Measurements from ENCODE around the gene TDRD3.

The TDRD3 gene

GRCh38 chr13:60463787-60464186, 66.8 kb downstream of the TDRD3 start:
- DNase-seq, result no peak

- no peak for DNase-seq
Observed at GRCh38 chr13:60467098-60467497, 70.1 kb downstream of the TDRD3 start.

- no peak for DNase-seq
Observed at GRCh38 chr13:60479273-60479672, 82.3 kb downstream of the TDRD3 start.

- DNase-seq, result no peak
Observed at GRCh38 chr13:60482012-60482411, 85.0 kb downstream of the TDRD3 start.

- no peak for DNase-seq
Observed at GRCh38 chr13:60484865-60485264, 87.8 kb downstream of the TDRD3 start.

GRCh38 chr13:60491531-60491930, 94.5 kb downstream of the TDRD3 start:
- DNase-seq, result no peak

GRCh38 chr13:60492187-60492586, 95.2 kb downstream of the TDRD3 start:
- DNase-seq, result no peak

GRCh38 chr13:60494296-60494695, 97.3 kb downstream of the TDRD3 start:
- DNase-seq, result no peak

- DNase-seq, result no peak
Observed at GRCh38 chr13:60501236-60501635, 104.2 kb downstream of the TDRD3 start.

GRCh38 chr13:60509601-60510386, 112.8 kb downstream of the TDRD3 start:
- no peak for DNase-seq

GRCh38 chr13:60511637-60512036, 114.6 kb downstream of the TDRD3 start:
- DNase-seq, result no peak

GRCh38 chr13:60514891-60515290, 117.9 kb downstream of the TDRD3 start:
- no peak for DNase-seq

GRCh38 chr13:60519496-60519895, 122.5 kb downstream of the TDRD3 start:
- no peak for DNase-seq

- DNase-seq, result no peak
Observed at GRCh38 chr13:60520902-60521569, 124.0 kb downstream of the TDRD3 start.

- no peak for DNase-seq
Observed at GRCh38 chr13:60538566-60538965, 141.5 kb downstream of the TDRD3 start.

GRCh38 chr13:60540276-60540675, 143.3 kb downstream of the TDRD3 start:
- DNase-seq, result no peak

GRCh38 chr13:60562096-60562780, 165.2 kb downstream of the TDRD3 start:
- DNase-seq, result no peak

- DNase-seq, result no peak
Observed at GRCh38 chr13:60571571-60571970, 174.6 kb downstream of the TDRD3 start.

- DNase-seq, result no peak
Observed at GRCh38 chr13:60572003-60572798, 175.2 kb downstream of the TDRD3 start.

GRCh38 chr13:60572855-60573254, 175.8 kb downstream of the TDRD3 start:
- no peak for DNase-seq

- DNase-seq, result no peak
Observed at GRCh38 chr13:60574735-60575134, 177.7 kb downstream of the TDRD3 start.

- DNase-seq, result no peak
Observed at GRCh38 chr13:60575142-60575541, 178.1 kb downstream of the TDRD3 start.

- no peak for DNase-seq
Observed at GRCh38 chr13:60577761-60578160, 180.7 kb downstream of the TDRD3 start.
